ENCODE data around the gene TKTL1.

Gene TKTL1

DNA sequence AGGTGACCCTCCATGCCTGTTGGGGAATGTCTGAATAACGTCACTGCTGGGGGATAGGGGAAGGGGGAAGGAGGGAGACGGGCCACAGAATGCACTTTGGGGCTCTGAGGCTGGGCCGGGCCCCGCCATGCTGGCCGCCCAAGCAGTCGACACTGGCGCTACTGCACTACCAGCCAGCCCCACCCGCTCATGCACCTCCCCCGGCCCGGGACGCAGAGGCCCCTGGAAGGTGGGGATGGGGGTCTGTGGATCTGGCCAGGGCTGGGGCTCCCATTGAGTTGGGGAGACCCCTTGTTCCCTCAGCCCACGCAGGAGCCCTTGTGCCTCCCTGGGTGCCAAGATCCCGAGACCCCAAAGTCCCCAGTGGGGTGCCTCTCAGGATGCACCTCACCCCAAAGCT, 61.0 kb downstream of the TKTL1 start:
- TF ChIP-seq CTCF (IDR thresholded peaks at IDR 0.05; ENCODE audit: low read depth, low read length), result no peak
- H3K4me3 ChIP-seq (ENCODE audit: low read depth, low read length), result no peak overlapping the region

- no peak overlapping the region for H3K4me3 ChIP-seq (ENCODE audit: low read depth, low read length)
- TF ChIP-seq CTCF (IDR thresholded peaks at IDR 0.05; ENCODE audit: low read depth, low read length), result no peak
Observed at GRCh38 chrX:154357205-154357604, 61.6 kb downstream of the TKTL1 start.

GRCh38 chrX:154358011-154358410, 62.4 kb downstream of the TKTL1 start:
- H3K4me3 ChIP-seq (ENCODE audit: low read depth, low read length), result no peak overlapping the region
- TF ChIP-seq CTCF (IDR thresholded peaks at IDR 0.05; ENCODE audit: low read depth, low read length), result no peak

GRCh38 chrX:154358829-154359228, 63.2 kb downstream of the TKTL1 start:
- H3K4me3 ChIP-seq (ENCODE audit: low read depth, low read length), result no peak overlapping the region
- no peak for TF ChIP-seq CTCF (IDR thresholded peaks at IDR 0.05; ENCODE audit: low read depth, low read length)

- H3K4me3 ChIP-seq (ENCODE audit: low read depth, low read length), result no peak overlapping the region
- TF ChIP-seq CTCF (IDR thresholded peaks at IDR 0.05; ENCODE audit: low read depth, low read length), result no peak
Observed at GRCh38 chrX:154359362-154360154, 64.0 kb downstream of the TKTL1 start.

DNA sequence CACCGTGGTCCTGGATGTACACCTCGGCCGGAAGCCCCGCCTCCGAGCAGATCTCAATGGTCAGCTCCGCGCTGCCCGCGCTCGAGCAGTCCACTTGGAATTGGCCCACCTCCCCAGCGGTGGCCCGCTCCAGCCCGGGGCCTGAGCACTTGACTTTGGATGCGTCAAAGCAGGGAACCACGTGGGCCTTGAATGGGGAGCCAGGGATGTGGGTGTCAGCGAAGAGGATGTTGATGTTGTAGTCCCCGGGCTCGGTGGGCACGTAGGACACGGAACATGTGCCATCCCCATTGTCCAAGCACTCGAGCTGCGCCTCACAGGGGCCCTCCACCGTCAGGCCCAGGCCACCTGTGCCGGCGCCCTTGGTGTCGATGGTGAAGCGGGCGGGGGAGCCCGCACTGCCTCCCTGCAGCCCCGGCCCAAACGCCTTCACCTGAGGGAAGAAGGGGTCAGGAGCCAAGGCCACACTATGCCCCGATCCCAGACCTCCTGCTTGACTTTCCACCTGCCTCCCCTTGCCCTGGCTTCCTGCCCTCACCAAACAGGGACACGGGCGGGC, 64.6 kb downstream of the TKTL1 start:
- no peak for TF ChIP-seq CTCF (IDR thresholded peaks at IDR 0.05; ENCODE audit: low read depth, low read length)
- H3K4me3 ChIP-seq (ENCODE audit: low read depth, low read length), result no peak overlapping the region

GRCh38 chrX:154362085-154362742, 66.6 kb downstream of the TKTL1 start:
- TF ChIP-seq CTCF (IDR thresholded peaks at IDR 0.05; ENCODE audit: low read depth, low read length), result no peak

More at GRCh38 chrX:154362085-154362742, 66.6 kb downstream of the TKTL1 start:
- no peak overlapping the region for H3K4me3 ChIP-seq (ENCODE audit: low read depth, low read length)
